HG02798 (cell line): ENCODE measurements around the gene ST14.
"Not testable (repeated sequence)": the region's sequence is repeated elsewhere in the genome, so short reads cannot be mapped to it uniquely, and the experiment has no call there.

Experiments used
- ATAC-seq: cut with Tn5 transposase; IDR thresholded peaks from one replicate; pipeline ENCODE4 v1.9.1; 2021; ENCODE audit warnings: mild to moderate bottlenecking; ENCODE audit not compliant: unreplicated experiment, poor library complexity

Gene ST14

DNA sequence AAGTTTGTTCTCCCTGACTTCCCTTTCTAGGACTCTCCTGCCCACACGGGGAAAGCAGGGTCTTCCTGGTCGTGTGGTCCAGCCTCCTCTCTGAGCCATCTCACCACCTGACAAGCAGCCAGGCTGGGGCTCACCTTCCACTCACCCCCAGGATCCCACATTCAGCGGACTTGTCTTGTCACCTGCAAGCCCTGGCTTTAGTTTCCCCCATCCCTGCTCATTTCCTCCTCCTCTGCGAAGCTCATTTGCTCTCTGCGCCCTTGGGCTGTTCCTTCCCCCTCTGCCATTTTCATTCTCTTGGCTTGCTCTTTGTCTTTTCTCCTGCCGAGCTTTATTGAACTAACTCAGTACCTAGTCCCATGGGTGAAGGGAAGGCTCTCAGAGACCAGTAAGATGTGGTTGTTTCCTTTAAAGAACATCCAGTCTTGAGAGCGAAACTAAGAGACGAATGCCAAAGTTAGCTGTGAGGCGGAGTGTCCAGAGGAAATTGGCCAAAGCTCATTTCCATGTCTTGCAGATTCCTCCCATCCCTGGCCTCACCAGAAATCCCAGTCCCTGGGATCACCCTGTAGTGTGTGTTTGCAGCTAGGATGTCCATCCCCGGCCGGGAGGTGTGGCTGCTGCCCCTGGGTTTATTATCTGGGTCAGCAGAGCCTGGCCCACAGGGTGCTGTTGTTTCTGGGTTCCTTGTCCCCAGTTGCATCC, 2.0 kb downstream of the ST14 start:
- no peak for ATAC-seq

DNA sequence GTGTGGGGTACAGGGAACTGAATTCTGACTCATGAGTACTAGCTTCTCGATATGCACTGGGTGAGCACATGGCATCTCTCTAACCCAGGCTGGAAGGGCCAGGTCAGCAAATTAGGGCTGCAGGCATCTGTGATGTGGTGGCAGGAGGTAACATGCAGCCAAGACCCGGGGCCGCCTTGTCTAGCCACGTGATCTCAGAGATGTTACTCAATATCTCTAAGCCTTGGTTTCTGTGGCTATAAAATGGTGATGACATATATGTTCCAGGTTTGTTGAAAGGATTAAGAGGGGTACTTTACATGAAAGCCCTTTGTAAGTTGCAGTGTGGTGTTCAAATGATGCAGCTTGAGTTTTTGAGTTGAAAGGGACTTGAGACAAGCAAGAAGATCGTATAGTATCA, 3.2 kb downstream of the ST14 start:
- no peak for ATAC-seq

DNA sequence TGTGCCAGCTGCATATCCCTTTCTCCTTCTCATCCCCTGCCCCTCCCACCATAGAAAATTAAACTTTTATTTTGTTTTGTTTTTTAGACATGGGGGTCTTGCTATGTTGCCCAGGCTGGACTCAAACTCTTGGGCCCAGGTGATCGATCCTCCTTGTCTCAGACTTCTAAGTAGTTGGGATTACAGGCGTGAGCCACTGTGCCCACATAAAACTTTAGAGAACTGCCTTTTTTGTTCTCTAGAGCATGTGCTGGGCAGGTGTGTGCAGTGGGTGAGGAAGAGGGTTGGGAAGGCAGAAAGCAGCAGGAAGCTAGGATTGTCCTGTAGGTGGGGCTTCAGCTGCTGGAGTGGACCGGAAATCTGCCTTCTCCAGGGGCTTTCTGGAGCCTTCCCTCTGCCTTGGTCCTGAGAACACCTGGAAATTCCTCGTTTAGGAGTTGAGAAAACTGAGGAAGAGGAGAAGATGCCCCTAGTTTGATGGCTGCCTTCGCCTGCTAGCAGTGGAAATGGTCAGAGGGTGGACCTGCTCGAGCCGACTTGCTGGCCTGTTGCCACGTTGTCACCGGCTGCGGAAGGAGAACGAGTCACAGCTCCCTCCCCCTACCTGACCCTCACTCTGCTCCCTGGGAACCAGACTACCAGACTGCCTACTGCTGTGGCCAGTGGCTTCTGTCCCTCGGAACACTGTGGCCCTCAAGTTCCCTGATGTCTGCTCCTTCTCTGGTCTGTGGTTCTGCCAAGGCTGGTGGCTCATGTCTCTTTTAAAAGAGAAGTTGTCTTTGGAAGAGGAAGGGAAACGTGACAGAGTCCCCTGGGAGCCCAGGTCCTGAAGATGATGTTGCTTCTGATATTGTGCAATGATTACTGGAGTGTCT, 4.0 kb downstream of the ST14 start:
- no peak for ATAC-seq

DNA sequence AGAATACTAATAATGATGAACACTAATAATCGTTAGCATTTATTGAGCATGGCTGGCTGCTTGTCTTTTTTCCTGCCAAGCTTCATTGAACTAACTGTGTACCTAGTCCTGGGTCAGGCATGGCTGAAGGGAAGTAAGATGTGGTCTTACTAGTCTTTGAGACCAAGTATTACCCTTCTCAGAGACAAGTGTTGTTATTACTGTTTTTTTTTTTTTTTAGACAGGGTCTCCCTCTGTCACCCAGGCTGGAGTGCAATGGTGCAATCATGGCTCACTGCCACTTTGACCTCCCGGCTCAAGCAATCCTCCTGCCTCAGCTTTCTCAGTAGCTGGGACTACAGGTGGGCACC, 4.6 kb downstream of the ST14 start:
- no peak for ATAC-seq

DNA sequence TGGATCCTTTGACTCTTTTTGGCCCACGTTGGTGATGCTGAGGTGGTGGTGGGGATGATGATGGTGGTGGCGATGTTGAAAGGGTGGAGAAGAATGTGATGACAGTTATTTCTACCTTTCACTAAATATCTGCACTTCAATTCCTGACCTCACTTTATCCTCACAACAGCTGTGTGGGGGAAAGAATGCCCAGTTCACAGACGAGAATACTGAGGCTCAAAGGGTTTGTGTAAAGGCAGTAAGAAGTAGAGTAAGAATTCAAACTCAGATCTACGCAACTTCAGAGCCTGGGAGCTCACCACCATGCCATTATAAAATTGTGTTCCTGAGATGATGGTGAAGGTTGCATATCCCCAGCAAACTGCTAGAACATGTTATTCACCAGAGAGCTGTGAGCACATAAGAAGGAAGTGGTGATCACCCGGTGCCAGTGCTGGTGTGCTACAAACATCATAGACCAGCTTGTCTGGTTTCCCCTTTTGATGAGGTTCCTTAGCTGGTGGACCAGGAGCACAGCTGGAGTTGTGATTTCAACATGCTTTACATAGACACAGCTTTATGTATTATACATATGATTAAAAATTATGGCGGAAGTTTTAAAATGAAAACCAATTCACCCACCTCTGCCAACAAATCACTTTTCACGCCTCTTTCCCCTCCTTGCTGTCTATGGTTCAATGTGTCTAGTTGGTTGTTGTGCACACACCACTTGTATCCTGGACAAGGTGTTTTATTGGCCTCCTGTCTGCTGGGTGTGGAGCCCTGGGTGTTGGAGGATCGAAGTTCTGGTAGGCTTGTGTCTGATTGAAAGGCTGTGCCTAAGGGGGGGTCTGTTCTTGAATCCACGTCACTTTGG, 6.2 kb downstream of the ST14 start:
- ATAC-seq = no peak

DNA sequence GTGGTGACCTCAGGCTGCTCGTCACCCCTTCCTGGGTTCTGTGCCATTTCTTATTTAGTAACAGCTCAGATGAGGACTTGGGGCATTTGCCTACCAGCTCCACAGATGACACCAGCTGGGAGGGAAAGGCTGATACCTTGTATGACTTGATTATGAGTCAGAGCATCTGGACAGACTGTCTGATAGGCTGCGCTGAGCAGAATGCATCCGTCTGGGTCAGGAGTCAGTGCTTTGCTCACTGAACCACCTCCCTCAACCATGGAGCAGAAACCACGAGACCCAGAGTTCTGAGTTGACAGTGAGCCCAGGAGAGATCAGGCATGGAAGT, 6.8 kb downstream of the ST14 start:
- ATAC-seq = no peak

DNA sequence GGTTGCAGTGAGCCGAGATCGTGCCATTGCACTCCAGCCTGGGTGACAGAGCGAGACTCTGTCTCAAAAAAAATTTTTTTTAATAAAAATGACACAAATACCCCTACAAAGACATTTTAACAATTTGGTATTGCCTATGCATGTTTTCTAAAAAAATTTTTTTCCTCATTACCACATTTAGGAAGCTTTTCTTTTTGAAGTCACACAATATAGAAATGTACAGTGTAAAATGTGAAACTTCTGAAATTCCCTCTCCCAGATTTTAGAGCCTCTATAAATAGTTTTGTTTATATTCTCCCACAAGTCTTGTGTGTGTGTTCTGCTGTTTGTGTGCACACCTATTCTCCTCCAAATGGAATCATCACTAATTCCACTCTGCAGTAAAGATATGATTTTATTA, 7.6 kb downstream of the ST14 start:
- no peak for ATAC-seq

DNA sequence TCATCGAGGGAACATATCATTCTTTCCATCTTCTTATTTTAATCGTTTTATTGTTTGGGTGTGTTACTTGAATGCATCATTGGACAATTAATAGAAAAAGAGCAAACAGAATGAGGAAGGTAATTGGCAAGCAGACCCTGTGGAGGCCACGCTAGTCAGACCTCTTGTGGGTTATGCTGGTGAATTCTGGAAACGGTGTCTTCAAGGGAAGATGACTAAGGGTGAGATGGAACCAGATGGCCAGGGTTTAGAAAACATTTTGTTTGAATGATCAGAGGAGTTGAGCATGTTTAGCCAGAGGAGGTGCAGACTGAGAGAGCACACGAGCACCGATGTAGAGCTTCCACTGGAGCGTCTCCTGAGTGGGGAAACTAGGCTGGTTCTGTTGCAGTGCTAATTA, 8.5 kb downstream of the ST14 start:
- no peak for ATAC-seq

DNA sequence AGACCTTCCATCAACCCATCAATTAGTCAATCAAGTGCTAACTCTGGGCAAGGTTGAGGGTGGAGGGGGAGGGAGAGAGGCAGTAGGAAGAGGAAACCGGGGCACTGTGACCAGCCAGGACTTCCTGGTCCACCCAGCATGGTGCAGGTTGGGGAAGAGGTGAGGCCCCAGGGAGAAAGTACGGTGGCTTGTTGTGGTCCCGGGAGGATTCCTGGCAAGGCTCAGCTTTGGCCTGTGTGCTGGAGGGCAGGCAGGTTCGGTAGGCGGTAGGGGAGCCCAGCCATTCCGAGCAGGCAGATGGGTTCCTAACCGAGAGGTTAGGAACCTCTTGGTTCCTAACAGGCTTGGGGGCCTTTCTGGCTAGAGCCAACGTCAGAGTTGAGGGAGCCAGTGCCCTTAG, 10.8 kb downstream of the ST14 start:
- ATAC-seq = no peak

DNA sequence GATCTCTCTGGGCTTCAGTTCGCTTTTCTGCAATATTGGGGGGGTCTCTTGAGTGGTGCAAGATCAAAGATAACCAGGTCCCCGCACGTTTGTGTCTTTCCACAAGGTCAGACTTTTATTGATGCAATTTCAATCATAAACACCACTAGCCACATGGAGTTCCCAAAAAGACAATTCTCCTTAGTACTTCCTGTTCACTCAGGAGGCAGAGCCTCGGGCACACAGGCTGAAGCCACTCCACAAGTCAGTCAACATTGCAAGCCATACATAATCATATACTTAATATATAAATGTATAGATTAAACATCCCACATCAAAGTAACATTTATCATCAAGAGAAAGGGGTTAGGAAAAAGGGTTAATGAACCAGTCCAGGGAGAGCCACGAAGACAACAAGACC, 12.0 kb downstream of the ST14 start:
- no peak for ATAC-seq

DNA sequence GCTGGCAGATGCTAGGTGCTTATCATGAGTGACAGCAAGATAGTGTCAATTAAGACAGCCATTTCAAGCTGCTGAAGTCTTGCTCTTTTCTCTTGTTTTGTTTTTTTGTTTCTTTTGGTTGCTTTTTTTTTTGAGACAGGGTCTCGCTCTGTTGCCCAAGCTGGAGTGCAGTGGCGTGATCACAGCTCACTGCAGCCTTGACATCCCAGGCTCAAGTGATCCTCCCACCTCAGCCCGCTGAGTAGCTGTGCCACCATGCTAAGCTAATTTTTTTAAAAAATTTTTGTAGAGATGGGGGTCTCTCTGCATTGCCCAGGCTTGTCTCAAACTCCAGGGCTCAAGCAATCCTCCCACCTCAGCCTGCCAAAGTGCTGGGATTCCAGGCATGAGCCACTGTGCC, 12.4 kb downstream of the ST14 start:
- ATAC-seq = not testable (repeated sequence)

DNA sequence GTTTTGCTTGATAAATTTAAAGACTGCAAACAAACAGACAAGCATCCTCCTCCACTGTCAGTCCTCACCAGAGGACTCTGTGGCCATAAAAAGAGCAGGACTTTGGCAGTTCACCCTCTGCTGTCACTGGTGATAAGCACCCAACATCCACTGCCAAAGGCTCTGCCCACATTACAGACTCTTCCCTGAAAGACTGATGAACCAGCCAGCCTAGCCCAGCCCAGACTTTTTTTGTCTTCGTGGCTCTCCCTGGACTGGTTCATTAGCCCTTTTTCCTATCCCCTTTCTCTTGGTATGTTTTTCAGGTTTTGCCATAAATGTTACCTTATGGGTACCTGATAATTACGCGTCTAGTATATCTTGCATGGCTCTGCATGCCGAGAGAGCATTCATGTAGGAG, 15.1 kb downstream of the ST14 start:
- ATAC-seq = no peak

DNA sequence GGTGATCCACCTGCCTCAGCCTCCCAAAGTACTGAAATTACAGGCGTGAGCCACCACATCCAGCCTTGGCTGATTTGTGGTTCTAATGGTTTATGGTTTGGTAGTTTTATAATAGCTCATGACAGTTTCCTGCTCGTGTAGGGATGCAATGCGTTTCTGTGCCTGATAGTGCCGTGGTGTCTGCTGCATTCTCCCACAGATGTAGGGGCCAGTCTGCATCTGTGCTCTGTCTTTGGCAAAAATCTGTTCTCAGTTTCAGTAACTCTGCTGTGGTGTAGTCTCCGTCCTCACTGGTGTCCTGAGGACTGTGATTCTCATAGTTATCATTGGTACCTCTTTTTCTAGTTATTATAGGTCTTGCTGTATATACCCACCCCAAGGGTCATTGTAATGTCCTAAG, 16.3 kb downstream of the ST14 start:
- ATAC-seq = no peak

DNA sequence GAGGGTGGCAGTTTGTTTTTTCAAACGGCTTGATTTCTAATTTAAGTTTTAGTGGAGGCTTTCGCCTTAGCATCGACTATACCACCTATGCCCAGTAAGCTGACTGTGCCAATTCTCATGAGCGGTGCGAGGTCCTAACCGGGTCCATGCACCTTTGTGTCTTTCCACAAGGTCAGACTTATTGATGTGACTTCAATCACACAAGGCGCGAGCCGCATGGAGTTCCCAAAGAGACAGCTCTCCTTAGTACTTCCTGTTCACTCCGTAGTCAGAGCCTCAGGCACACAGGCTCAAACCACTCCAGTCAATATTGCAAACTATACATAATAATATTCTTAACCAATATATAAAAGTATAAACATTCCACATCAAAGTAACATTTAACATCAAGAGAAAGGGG, 18.2 kb downstream of the ST14 start:
- ATAC-seq = no peak

DNA sequence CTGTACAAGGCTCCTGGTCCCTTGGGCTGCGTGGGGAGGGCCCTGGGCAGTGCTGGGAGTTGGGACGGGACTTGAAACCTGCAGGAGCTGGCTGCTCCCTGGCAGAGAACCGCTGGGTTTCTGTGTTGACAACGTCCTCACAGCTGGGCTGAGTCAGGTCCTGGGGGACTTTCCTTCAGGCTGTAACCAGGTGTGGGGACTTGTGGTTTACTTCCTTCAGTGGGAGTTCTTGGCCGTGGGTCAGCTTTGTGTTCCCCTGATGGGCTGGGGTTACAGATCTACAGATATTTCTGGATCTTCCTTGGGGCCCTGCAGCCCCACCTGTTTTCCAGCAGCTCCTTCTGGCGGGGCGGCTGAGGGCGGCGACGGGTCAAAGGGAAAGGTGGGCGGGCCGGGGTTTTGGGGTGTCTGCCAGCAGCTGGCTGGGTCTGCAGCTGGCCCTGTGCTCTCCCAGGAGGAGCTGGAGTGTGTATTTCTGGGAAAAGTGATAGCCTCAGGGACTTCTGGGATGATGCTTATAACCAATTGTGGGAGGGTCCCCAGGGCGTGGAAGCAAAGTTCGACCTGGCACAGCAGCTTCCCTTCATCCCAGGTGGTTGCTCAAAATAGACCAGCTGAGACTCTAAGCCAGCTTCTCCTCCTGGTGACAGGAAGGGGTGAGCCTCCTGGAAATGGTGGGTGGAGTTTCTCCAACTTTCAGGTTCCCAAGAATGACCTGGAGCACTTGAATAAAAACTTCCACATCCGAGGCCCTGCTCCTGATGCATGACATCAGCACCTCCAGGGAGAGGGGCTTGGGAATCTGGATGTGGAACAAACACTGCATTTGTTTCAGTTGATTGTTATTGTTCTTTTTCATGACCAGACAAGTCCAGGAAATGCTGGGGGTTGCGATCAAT, 19.1 kb downstream of the ST14 start:
- ATAC-seq = no peak

DNA sequence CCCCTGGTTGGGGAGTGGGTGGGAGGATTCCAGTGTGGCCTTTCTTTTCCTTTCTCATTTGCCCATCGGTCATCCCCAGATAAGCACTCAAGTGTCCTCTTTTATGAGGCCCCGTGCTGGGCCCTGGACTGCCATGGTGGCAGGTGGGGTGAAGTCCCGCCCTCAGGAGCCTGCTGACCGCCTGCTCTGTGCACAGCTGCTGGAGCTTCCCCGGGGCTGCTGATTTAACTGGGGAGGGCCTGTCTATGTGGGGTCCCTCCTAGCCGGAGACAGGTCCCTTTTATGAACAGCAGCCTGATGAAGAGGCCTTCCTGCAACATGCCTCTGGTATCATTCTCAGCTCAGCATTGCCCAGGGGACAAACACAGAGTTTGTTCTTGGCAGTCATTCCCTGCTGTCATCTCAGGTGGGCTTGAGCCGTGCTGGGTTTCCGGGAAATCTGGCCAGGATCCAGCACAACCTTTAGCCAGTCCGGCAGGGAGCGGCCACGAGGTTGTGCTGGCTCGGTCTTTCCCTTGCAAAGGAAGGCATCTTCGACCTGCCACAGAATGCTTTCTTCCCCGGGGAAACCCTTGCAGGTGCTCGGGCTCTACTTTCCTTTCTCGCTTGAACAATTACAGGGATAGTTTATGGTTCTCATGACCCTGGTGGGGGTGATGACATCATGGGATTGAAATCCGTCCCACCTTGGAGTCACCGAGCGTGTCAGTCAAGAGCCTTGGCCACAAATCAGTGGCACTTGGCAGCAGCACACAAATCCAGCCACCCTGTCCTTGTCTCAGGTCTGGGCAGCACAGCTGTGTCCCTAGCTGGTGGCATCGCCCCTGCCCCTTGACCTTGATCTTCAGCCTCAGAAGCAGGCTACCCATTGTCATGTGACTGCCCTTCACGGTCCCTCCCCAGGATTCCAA, 20.1 kb downstream of the ST14 start:
- ATAC-seq = no peak

DNA sequence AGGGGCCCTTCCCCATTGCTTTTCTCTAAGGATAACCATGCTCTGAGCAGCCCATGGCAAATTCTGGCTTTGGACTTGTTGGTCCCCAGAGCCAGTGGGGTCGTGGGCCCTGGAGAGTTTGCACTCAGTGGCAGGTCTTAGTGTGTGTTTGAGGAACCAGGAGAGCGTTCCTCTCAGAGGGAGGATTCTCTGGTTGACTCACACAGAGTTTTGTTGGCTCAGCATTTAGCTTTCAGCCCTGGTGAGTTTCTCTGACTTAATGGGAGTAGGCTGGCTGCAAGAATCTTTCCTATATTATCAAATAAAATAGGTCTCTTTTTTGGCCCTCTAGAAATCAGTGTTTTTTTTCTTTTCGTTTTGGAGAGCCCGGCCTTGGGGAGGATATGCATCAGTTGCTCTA, 20.9 kb downstream of the ST14 start:
- peak; percentile 39 for ATAC-seq

DNA sequence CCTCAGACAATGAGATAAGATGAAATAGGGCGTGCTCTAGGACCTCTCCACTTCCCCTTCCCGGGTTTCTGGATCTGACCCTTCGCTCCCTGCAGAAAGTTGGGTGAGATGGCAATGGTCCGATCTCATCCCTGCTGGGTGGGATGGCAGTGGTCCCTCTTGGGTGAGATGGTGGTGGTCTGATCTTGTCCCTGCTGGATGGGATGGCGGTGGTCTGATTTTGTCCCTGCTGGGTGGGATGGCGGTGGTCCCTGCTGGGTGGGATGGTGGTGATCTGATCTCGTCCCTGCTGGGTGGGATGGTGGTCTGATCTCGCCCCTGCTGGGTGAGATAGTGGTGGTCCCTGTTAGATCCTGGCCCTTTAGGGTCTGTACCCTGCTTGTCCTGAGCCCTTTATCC, 21.3 kb downstream of the ST14 start:
- no peak for ATAC-seq
